CD4-positive, alpha-beta T cell treated with Interleukin-6 at 100 ng/mL for 8 hours (primary cell): Measurements from ENCODE around the gene LMF1.
"Not testable (repeated sequence)": the region's sequence is repeated elsewhere in the genome, so short reads cannot be mapped to it uniquely, and the experiment has no call there.

Source experiments
- DNase-seq: peaks from one replicate; pipeline ENCODE4 v3.0.0-alpha.2; 2020; ENCODE audit warnings: mixed read lengths, low spot score

Gene LMF1

DNA sequence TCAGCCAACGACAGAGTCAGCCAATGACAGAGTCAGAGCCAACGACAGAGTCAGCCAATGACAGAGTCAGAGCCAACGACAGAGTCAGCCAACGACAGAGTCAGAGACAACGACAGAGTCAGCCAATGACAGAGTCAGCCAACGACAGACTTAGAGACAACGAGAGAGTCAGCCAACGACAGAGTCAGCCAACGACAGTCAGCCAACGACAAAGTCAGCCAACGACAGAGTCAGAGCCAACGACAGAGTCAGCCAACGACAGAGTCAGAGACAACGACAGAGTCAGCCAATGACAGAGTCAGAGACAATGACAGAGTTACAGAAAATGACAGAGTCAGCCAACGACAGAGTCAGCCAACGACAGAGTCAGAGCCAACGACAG, 22.9 kb downstream of the LMF1 start:
- not testable (repeated sequence) for DNase-seq

DNA sequence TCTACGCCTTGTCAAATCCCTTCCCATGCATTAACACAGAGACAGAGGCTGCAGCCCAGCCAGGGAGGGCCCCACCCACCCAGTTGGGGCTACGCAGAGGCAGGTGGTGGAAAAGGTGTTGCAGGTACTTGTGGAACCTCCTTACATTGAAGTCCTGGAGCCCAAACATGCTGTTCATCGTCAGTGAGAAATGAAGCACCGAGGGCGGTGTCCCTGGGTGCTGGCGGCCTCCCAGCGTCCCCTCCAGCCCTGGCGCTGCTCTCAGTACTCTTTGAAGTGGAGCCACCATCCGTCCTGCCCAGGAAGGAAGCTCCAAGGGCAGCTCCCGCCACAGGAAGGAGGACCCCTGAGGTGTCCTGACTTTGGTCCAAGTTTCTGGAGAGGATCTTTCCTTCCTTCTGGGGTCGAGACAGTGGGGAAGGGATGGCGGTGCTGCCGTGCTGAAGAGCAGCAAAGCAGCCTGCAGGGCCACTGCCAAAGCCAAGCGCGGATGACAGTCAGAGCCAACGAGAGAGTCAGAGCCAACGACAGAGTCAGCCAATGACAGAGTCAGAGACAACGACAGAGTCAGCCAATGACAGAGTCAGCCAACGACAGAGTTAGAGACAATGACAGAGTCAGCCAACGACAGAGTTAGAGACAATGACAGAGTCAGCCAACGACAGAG, 23.4 kb downstream of the LMF1 start:
- DNase-seq = no peak

DNA sequence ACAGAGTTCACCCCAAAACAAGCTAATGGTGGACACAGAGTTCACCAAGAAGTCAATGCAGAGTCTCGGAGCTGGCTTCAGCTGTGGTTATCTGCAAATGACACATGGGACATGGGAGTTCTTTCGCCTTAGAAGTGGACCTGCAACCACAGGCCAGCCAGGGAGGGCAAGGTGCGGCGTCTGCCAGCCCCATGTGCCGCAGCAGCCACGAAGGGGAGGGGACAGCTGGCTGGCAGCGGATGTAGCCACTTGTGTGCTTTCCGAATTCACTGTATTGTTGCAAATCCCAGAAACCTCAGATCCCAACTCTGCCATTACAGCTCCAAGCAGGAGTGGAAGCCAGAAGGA, 24.8 kb downstream of the LMF1 start:
- no peak for DNase-seq

DNA sequence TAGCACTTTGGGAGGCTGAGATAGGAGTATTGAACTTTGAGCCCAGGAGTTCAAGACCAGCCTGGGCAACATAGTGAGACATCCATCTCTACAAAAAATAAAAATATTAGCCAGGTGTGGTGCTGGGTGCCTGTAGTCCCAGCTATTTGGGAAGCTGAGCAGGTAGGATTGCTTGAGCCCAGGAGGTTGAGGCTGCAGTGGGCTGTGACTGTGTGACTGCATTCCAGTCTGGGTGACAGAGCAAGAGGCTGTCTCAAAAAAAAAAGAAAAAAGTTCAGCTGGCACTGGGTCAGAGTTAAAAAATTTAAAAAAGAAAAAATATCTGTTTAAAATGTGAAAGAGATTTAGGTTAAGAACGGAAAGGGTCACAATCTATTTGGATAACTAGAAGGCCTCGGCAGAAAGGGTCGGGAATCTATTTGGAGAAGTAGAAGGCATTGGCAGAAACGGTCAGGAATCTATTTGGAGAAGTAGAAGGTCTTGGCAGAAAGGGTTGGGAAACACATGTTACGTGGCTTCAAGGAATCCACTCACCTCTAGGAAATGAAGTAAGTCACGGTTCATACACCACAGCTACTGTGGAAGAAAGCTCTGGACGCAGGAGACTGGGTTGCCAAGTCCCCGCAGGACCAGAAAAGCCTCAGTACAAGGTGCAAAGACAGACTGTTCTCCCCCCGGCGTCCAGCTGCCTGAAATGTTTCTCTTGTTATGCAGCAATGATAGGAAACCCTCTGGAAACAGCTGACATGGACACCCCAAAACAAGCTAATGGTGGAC, 25.3 kb downstream of the LMF1 start:
- no peak for DNase-seq

DNA sequence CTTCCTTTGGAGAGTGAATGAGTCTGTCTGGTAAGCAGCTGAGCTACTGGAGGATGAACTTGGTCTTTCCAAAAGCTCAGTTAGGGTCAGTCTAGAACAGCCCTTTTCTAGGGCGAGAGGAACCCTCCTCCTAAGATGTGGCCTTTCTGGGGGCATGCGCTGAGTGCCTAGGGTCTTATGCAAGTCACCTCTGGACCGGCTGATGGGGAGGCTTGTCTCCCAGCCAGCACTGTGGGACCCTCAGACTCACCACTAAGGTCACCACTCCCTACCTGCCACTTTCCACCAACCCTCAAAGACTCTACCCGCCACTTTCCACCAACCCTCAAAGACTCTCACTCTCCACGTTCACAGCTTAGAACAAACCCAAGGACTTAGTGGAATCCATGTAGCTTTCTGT, 26.8 kb downstream of the LMF1 start:
- DNase-seq = no peak

DNA sequence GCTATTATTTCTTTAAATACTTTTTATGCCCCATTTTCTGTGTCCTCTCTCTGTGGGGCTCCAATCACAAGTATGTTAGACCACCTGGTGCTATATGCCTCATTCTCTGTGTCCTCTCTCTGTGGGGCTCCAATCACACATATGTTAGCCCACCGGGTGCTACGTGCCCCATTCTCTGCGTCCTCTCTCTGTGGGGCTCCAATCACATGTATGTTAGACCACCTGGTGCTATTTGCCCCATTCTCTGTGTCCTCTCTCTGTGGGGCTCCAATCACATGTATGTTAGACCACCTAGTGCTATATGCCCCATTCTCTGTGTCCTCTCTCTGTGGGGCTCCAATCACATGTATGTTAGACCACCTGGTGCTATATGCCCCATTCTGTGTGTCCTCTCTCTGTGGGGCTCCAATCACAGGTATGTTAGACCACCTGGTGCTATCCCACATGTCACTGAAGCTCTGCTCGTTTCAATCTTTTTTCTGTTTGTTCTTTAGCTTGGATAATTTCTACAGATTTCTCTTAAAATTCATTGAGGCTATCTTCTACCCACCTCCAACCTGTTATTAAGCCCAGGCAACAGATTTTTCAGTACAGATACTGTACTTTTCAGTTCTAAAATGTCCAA, 28.2 kb downstream of the LMF1 start:
- DNase-seq = no peak

DNA sequence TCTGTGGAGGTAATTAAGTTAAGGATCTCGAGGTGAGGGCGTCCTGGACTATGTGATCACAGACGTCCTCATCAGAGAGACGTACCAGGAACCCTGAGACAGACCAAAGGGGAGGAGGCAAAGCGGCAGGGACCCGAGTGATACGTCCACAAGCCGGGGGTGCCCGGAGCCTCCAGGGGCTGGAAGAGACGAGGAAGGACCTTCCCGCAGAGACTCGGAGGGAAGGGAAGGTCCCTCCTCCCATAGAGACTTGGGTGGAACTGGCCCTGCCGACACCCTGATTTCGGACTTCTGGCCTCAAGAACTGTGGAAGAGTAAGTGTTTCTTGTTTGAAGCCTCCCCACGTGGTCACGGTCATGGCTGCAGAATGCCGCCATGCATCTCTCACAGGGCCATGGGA, 30.8 kb downstream of the LMF1 start:
- DNase-seq = no peak

DNA sequence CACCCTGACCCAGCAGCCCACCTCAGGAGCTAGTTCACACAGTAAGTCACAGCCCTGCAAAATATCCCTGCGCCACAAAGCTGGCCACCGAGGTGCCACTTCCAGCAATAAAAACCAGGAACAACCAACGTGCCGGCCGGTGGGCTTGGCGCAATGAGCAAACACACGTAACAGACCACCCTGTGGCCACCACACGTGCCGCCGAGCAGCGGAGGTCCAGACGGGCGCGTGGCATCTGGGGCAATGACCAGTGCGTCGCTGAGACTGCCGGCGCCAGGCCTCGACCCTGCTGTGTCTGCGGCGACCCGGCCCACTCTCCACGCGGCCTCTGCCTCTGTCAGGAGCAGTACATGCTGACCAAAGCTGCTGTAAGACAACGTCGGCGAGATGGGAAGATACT, 31.5 kb downstream of the LMF1 start:
- no peak for DNase-seq

DNA sequence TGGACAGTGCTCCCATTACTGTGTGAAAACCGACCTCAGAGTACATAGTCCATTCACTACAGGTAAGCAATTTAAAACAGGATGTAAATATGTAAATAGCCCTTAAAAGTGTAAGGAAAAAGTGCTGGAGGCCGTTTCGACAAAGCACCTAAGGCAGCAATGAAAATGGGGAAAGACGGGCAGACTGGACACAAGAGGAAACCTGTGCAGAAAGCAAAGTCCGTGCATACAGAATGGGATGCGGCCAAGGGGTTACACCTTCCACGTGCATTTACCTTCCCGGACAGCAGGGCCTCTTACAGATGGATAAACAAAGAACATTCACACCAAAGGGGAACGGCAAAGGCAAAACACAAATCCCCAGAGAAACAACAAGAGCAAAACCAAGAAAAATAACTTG, 32.0 kb downstream of the LMF1 start:
- DNase-seq = no peak

DNA sequence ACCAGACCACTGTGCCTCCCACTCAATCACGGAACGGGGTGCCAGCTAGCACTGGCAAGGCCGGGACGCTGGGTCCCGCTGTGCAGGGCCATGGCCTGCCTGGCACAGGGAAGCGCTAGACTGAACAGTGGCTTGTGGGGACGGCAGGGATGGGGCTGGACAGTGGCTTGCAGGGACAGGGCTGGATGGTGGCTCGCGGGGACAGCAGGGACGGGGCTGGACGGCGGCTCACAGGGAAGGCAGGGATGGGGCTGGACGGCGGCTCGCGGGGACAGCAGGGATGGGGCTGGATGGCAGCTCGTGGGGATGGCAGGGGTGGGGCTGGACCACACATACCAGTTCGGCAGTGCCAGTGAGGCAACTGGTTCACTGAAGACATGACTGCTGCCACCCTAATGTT, 32.6 kb downstream of the LMF1 start:
- DNase-seq = no peak

DNA sequence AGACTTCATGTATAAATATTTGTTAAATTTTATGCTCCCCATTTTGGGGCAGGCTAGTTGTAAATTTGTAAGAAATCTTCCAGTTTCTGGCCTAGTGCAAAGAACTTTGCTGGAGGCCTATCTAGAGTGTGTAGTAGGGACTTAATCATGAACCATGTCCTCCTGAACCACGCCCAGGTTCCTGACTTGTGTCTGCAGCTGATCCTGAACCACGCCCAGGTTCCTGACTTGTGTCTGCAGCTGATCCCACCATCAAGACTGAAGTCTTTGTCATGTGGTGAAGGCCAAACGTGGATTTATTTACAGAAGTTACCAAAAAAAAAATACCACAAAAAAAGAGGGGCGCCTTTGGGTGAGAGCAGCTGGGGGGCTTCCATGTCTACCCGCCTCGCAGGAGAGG, 33.1 kb downstream of the LMF1 start:
- no peak for DNase-seq

DNA sequence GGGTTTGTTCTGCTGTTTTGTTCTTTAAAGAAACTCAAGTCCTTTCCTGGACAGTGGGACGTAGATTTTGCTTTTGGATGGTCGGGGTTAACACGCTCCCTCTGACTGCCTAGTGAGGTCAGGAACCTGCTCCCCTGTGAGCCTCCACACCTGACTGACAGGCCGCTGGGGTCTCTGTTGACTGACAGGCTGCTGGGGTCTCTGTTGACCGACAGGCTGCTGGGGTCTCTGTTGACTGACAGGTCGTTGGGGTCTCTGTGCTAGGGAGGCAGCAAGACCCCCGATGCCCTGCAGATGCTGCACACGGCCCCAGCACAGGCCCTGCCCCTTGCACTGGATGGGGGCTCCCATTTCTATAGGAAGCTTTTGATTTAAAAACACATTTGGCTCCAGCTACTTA, 33.5 kb downstream of the LMF1 start:
- DNase-seq = no peak

DNA sequence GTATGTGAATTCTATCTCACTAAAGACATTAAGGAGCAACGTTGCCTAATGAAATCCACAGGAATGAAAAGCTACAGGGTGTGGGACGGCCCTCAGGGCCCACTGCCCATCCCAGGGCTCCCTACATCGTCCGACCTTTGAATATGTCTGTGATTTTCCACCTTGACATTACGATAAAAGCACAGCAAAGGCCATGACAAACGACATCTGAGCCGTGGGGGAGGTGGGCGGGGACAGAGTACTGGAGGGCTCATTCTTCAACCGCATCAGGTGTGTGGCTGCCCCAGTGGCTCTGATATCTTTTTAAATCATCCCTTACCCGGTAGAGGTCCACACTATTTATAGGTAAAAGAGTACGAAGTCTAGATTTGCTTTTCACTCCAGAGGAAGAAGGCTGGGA, 35.1 kb downstream of the LMF1 start:
- DNase-seq = no peak

DNA sequence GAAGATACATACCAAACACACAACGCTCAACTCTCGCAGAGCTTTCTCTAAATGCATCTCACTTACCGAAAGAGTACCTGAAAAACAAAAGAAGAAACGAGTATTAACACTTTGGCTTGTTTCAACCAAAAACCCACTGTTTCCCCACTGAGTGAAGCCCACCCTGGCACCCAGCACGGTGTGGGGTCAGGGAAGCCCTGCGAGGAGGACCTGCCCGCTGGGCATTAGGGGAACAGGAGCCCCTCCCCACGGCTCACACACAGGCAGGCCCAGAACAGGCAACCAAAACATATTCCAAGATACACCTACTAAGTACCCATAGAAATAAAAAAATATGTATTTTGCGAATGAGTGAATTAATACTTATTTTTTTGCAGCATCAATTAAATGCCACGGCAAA, 36.6 kb downstream of the LMF1 start:
- no peak for DNase-seq

DNA sequence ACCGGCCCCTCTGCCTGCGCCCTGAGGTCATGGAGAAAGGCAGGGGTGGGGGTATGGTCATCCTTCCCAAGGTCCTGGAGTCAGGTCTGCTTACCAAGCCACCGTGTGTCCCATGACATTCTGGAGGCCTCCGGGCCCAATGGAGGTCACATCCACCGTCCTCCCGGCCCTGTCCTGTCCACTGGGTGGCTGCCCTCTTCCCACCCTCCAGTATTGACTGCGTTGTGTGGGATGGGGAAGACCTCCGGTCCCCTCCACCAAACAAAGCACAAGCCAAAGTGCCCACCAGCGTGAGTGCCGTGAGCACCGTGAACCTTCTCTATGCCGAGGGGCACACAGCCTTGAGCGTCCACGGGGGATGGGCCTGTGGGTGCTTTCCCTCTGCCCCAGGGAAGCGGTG, 37.2 kb downstream of the LMF1 start:
- DNase-seq = no peak

DNA sequence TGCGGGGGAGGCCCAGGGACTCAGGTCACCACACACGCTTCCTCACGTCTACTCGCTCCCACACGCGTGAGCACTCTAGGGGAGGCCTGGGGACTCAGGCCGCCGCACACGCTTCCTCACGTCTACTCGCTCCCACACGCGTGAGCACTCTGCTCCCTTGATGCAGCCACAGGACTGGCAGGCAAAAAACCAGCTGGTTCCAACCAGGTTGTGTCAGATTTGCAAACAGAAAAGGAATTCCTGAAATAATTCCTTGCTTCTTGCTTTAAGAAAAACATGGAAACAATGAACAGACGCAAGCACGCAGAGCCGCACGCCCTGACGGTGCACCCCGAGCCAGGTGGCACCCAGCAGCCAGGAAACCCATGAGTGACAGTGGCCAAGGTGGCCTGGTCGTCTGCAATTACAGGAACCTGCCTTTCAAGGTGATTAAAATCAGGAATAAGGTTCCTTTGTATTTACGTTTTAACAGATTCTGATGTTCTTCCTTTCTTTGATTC, 37.9 kb downstream of the LMF1 start:
- DNase-seq = no peak

DNA sequence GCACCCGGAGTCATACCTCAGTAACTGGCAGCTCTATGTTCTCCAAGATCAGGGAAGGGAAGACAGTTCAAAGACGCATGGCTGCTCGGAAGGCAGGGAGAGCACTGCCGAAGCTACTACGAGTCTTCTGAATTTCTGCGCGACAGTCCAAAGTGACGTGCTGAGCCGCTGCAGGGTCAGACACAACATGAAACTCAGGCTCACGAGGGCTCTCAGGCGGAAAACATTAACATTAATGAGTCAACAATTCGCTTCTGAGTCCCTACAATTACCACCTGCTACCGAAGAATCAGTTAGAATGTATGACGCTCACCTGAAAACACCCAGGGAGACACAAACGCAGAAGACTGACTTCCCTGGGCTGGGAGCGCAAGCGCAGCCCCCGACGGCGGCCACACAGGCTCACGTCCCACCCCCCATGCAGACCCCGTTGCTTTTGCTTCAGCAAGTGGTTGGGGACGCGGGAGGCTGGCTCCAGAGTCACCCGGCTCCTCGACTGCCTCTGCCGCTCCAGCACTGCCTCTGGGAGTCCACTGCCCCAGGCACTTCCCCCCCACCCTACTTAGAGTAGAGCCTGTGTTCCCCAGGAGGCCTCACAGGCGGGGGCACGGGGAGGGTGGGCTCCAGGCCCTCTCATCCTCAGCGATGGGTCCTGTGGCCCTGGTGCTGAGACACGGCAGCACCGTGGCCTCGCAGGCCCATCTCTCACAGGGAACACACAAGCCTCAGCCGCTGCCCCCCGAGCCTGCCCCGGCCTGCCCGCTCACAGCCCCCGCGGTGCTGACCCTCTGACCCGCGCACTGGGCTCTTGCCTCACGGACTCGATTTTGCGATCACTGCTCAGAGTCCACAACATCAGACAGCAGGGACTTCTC, 38.9 kb downstream of the LMF1 start:
- DNase-seq = no peak

DNA sequence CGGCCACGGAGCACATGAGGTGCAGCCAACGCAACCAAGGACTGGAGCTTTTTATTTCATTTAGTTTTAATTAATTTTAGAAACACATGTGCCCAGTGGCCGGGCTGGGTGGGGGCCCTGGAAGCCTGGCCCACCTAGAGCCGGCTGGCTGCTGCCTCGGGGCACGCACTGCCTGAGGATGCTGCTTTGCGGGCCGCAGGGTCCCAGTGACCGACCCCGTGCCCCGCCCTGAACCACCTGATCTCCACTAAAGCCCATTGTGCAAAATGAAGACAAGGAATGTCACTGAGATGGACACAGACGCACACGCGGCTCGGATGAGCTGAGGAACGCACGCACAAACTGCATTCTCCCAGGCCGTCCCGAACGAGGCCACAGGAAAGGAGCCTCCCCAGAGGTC, 39.6 kb downstream of the LMF1 start:
- no peak for DNase-seq

DNA sequence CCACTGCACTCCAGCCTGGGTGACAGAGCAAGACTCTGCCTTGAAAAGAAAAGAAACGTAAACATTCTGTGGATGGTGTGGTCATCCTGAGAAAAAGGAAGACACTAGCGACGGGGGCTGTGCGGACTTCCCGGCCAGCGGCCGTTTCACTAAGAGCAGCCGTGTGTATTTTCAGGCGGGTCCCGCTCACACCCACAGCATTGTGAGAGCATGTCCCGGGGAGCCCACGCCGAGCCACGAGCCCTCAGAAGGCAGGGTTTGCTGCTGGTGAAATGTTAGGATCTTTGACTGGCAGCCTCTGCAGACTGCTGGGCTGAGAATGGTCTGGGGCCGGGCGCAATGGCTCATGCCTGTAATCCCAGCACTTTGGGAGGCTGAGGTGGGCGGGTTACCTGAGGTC, 40.3 kb downstream of the LMF1 start:
- no peak for DNase-seq

DNA sequence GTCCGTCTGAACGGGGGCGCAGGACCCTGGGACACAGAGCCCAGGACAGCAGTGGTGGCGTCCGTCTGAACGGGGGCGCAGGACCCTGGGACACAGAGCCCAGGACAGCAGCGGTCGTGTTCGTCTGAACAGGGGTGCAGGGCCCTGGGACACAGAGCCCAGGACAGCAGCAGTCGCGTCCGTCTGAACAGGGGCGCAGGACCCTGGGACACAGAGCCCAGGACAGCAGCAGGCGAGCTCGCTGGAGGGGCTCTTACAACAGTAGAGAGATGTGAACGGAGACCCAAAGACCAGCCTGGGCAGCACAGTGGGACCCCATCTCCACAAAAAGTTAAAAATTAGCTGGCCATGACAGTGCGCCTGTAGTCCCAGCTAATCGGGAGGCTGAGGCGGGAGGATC, 40.7 kb downstream of the LMF1 start:
- no peak for DNase-seq

DNA sequence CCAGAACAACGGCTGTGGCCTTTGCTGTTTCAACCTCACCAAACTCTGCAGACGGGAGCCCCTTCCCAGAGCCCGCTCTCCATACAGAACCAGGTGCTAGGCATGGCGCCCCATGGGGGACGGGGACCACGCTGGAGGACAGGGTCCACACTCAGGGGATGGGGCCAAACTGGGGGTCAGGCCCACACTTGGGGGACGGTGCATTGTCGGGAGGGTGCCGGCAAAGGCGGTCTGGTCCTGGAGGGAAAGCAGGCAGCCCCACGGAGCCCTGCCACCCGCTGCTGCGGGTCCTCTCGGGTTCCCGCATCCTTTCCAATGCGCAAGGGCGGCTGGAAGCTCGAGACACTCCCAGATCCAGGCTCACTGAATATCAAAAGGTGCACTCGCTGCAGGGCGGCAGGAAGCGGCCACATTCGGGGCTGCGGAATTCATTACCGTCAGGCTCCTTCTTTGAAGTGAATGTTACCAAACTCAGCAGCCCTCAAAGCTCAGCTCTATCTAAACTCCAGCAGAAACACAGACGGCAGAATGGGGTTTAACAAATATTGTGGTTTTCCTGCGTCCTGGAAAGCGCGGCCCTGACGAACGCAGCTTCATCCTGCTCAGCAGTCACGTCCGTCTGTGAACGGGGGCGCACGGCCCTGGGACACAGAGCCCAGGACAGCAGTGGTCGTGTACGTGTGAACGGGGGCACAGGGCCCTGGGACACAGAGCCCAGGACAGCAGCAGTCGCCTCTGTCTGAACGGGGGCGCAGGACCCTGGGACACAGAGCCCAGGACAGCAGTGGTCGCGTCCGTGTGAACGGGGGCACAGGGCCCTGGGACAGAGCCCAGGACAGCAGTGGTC, 41.3 kb downstream of the LMF1 start:
- DNase-seq = no peak

DNA sequence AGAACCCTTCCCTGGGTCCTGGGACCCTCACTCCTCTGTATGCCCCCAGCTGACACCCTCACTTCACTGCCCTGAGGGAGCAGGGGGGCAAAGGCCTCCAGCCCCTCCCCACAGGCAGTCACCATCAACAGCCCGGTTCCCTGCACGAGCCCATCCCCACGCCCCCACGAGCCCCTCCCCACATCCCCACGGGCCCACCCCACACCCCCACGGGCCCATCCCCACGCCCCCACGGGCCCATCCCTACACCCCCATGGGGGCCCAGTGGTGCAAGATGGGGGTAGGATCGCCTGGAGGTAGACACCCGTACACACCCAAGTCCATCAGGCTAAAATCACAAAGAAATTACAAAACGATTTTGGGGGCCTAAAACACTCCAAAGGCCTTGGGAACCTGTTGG, 42.3 kb downstream of the LMF1 start:
- DNase-seq = no peak
